AML-193 (cell line): ENCODE measurements around the gene APBA2.

Experiments used
- DNase-seq, 2 experiments: peaks; one replicate each; lab custom pipeline; 2025; lab: John Stamatoyannopoulos, UW

The APBA2 gene

DNA sequence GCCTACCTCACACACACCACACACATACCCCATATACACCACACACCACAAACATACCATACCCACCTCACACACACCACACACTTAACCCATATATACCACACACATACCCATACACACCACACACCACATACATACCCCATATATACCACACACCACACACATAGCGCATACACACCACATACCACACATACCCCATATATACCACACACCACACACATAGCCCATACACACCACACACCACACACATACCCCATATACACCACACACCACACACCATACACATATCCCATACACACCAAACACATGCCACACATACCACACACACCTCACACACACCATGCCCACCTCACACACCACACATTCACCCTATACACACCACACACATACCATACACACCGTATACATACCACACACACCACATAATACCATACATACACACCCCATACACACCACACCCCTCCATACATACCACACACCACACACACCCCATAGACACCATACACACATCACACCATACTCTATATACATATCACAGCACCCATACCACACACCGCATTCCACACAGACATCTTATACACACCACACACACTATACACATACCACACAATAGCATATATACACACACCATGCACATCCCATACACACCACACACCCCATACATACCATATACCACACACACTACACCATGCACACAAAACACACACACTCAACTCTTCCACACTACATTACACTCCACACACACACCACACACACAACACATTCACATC is 29.5 kb downstream of the APBA2 start:
- no peak for DNase-seq

DNA sequence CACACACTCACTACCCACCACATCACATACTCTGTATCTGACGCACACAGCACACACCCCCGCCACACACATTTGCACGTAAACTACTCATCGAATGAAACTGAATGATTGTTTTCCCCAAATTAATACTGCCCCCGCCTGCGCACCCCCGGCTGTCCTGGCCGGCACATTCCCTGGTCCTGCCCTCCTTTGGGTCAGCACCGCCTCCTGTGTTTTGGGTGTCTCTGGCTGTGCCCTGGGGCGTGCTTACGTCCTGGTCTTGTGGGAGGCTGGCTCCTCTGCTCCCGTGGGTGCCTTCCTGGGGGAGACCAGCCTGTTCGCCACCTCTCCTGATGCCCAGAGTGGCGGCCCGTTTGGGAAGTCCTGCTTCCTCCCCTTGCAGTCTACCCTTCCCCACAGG is 30.2 kb downstream of the APBA2 start:
- no peak for DNase-seq

DNA sequence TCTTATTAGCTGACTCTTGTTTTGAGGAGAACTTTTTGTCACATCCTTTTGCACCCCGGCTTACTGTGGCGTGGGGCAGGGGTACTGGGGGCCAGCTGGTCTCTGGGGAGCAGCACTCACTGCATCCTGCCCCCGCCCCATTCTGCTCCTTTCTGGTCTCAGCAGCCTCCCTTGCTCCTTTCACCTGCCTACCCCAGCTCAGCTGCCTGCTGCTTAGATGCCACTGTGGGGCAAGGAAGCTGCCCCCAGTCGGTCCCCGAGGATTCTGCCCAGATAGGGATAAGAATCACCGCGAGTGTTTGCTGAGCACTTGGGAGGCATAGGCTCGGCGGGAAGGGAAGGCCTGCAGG is 32.0 kb downstream of the APBA2 start:
- DNase-seq = no peak

DNA sequence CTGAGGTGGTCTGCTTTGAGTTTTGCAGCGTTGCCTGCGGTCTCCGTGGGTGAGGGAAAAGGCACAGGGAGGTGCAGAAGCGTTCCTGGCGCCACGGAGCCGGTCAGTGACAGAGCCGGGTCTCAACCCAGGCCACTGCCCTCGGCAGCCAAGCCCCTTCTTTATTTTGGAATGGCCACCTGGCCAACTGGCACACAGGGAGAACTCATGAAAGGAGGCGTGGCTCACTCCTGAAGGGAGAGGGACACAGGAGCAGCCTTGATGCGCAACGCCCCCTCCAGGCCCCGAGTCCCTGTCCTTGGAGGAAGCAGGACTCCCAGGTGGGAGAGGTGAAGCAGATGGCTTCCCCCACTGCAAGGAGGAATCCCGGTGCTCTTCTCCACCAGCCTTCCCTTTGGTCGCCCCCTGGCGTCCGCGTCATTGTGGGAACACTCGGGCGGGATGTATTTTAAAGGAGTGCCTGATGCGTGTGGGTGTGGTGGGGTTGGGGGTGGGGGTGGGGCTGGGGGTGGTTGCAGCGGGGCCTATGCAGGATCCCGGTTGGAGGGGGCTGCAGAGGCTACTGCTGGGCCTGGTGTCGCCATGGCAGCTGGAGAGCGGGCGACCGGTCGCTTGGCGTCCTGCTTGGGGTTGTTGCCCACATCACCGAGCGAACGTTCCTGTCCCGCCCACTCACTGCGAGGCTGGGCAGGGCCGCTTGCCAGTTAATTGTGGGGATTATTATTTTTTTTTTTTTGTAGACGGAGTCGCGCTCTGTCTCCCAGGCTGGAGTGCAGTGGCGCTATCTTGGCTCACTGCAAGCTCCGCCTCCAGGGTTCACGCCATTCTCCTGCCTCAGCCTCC is 32.6 kb downstream of the APBA2 start:
- no peak for DNase-seq

DNA sequence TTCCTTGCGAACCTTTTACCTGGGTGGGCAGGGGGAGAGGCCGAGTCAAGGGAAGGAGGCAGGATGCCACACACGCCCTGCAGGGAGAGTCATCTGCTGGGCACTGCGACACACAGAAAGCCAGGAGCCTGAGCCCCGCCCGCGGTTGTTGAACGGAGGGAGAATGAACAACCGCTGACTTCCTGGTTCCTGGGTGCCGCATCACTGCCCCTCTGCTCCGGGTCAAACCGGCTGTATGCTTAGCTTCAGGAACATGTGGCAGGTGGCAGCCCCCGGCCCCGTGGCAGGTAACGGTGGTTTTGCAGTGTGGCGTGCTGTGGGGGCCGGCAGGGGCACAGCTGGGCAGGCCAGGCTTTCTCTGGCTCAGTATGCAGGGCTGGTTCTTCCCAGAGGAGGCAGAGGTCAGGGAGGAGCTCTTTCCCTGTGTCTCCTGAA is 33.4 kb downstream of the APBA2 start:
- peak in 1 of 2 experiments; percentile 6 for DNase-seq

DNA sequence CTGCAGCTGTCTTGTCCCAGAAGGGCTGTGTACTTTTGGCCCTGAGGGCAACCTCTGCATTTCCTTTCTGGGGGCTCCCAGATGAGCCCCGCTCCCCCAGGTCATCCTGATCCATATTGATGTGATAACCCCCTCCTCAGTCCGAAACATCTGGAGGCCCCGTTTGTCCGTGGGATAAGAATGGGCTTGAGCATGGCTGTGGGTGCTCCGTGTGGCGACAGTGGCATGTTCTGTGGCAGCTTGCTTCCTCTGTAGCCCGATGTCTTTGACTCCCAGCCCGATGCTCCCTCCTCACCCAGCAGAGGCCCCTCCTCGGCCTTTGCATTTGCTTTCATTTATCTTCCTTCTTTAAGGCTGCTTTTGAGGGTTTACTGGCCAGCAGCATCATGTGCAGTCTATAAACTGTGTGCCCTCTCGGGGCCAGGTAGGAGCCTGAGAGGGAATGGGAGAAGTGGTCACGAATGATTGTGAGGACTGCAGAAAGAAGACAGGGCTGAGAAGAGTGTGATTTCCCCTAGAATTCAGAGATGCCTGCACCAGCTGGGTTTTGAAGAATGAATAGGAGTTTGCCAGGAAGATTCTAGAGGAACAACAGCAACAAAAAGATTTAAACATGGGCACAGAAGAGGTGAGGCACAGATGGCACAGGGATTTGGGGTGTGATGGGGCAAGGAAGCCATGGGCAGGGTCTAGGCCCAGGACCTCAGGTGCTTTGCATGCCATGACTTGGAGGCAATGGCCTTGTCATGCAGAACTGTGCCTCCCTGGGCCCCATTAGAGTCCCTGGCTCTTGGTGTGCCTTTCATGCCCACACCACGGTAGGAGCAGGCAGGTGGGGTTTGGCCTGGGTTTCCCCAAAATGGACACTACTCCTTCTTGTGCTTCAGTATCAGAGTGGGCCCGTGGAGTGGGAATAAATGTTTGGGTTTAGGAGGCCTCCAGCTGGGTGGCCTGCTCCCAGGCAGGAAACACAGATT is 34.2 kb downstream of the APBA2 start:
- DNase-seq = no peak

DNA sequence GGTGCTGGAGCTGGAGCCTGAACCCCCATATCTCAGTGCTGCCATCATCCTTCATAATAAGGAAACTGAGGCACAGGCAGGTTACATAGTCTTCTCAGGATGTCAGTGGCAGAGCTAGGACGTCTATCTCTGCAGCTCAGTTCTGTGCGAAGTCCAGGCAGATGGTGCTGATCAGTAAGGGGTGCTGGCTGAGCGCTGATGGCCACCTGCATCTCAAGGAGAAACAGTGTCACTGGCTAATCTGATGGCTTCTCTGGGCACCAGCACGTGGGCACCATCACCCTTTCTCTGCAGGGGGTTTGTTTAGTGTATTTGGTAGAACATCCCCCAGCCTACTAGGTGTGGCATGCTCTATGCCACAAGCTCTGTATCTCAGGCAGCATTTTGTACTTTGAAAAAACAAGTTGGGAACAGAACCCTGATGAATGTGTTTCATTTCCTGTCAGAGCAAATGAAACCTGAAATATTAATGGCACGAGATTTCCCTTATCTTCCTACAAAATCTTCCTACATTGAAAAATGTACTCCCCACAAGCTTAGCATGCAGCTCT is 35.1 kb downstream of the APBA2 start:
- no peak for DNase-seq

DNA sequence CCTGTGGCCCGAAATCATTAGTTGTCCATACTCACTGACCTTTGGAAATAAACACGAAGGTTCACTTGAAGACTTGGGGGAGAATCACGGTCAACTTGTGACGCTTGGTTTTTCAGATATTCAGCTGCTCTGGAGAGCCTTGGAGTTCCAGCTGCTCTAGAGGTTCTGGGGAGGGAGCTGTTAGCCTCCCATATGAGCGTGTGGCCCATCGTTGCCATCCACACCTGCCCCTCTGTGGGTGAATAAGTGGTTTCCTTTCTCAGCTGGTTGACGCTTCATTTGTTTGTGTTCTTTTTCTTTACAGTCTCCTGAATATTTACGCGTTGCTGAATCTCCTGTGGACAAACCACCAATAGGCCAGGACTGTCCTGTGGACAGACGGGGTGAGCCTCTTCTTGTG is 35.6 kb downstream of the APBA2 start:
- DNase-seq = no peak

DNA sequence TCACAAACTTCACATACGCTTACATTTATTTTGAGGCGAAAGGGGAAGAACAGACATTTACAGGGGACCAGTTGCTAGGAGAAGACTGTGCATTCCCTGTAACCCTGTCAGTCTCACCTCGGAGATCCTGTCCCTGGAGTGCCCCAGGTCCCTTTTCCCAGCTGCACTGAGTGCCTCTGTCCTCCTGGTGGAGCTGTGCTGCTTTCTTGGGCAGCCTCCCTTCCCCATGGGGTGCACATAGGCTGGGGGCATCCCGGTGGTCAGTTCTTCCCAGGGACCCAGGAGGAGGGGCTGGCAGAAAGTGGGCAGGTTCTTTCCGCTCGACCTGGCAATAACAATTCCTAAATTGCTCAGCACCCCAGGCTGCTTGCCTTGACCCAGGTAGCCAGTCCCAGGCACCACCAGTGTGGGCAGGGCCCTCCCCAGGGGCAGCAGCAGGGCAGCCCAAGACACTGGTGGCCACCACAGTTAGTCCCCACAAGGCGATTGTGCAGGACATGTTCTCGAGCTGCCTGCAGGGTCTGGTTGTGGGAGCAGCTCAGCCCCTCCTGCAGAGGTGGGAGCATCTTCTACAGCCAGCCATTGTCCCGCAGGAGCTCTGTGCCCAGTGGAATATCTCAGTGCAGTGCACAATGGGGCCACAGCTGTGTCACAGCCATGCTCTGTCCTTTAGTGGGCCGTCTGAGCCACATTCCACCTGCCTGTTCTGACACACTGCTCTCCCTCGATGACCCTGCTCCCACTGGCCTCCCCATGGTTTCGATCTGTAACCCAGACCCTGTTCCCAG is 36.3 kb downstream of the APBA2 start:
- no peak for DNase-seq

DNA sequence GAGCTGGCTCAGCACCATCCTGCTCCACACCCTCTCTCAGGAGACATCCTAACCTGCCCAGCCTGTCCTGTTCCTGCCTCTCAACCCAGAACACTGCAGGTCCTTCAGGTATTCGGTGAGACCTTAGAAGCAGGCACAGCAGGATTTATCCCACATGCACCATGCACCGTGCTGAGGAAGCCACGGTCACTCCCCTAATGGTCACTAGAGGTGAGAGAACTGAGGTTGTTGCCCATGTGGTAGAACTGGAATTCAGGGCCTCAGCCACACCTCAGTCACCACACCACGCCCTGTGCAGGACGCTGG is 36.9 kb downstream of the APBA2 start:
- no peak for DNase-seq

DNA sequence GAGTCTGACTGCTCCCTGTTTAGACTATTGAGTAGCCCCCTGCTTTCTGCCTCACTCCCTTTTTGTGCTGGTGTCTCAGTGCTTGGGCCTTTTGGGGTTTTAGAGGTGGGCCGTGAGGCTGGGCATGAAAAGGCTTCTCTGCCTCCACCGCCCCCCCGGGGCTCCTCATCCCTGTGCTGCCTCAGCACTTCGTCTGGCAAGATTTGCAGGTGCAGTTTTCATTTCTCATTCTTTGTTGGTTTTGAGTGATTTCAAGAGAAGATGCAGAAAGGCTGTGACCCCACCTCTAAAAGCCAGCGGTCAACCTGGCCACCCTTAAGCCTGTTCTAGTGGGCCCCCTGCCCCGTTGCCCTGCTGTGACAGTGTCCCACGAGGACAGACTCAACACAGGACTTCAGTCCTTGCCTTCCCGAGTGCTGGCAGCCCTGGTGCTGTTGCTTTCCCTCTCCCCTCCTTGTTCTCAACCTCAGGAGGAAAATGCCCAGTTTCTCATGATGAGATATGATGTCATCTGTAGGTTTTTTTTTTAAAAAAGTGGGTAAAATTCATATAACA is 38.0 kb downstream of the APBA2 start:
- DNase-seq = no peak

DNA sequence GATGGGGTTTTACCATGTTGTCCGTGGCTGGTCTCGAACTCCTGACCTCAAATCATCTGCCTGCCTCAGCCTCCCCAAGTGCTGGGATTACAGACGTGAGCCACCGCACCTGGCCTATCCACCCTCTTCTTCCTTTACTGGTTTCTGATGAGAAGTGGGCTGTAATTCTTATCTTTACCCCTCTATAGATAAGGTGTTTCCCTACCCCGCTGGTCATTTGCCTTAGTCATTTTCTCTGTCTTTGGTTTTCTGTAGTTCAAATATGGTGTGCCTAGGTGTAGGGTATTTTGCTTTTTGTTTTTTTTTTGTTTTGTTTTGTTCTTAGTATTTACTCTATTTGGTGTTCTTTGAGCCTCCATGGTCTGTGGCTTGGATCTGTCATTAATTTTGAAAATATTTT is 41.3 kb downstream of the APBA2 start:
- DNase-seq = no peak

DNA sequence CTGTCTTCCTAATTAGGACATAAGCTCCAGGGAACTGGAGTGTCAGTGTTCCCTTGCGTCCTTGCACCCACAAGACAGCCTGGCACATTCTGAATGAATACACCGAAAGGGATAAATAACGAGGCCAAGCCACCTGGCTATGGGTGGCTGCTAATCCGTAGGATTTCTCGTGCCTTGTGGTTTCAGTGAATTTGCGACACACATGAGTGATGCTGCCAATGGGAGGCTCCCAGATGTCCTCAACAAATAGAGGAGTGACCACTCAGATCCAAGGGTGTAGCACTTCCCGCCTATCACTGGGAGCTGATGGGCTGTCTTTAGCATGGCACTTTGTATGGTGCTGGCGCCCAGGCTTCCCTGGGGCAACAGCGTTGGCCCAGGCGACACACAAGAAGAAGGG is 43.4 kb downstream of the APBA2 start:
- DNase-seq = no peak

DNA sequence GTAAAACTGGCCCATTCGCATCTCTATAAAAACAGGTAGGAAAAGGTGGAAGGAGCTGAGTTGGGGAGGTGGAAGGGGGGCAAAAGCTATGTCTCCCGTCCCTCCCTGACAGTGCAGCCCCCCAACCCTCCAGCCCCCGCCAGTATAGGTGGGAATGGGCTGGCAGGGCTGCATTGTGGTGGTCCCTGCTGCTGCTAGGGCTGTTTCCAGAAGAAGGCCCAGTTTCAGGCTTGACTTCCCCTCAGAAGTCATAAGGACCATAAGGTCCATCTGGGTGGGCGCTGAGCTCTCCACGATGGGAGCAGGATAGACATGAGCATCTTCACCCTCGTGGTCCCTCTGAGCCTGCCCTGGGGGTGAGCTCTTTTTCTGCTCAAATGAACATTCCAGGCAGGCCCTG is 44.2 kb downstream of the APBA2 start:
- DNase-seq = no peak

DNA sequence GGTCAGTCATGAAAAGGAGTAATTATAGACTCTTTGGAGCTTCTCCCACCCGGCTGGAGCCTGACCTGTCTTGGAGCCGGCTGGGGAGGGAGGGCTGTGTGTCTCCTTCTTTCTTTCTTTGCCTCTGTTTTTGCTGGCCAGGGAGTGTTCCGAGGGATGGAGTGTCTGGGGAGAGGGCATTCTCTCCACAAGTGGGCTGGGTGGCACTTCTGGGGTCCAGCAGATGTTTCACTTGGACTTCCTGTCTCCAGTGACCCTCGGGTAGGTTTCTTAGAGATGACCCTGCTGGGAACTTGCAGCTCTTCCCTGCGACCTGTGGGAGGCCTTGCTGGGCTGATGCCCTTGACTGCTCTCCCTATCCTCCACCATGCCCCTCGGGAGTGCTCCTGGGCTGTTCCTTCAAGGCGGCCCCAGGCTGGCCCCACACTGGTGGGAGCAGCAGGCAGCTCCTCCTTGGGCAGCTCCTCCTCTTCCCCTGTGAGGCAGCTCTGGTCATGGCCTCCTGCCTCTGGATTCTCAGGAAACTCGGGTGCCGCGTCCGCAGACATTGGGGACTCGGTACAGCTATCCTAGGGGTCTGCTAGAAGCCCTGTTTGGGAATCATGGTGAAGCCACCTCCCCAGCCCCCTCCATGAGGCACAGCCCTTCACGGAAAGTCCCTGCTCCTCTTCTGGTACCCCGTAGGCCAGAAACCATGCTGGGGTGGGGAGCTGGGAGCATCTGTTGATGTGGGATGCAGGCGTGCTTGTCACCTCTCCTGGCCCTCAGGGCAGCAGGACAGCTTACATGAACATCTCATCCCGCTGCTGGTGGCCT is 44.9 kb downstream of the APBA2 start:
- no peak for DNase-seq

DNA sequence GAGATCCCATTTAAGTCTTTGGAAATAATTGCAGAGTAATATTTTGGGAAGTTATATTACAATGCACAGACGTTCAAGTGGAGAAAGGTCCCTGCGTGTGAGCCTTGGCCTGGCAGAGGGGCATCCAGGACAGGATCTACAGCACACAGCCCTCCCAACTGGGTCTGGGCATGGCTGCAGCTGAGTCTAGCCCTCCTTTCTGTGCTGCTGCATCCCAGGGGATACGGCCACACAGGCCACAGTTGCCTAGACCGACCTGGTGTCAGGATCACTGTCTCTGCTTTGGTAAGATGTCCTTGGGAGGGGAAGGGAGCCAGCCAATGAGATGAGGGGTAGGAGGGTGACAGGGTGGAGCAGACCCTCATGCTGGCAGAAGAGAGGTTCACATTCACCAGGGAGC is 46.1 kb downstream of the APBA2 start:
- DNase-seq = no peak

DNA sequence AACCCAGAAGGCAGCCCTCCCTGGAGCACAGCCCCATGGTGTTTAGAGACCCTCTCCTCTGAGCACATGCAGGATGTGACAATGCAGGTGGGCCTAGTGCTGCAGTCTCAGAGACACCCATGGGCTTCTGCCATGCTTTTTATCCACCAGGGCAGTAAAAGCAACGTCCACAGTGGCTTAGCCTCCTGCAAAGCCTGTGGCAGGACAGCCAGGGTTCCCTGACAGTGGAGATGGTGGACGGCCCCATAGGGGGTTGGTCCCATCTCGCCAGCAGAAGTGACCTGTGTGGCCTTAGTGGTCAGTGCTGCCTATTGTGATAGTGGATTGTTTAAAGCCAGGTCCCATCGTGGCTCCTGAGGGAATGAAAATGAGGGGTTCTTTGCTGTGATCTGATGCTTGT is 46.6 kb downstream of the APBA2 start:
- no peak for DNase-seq

DNA sequence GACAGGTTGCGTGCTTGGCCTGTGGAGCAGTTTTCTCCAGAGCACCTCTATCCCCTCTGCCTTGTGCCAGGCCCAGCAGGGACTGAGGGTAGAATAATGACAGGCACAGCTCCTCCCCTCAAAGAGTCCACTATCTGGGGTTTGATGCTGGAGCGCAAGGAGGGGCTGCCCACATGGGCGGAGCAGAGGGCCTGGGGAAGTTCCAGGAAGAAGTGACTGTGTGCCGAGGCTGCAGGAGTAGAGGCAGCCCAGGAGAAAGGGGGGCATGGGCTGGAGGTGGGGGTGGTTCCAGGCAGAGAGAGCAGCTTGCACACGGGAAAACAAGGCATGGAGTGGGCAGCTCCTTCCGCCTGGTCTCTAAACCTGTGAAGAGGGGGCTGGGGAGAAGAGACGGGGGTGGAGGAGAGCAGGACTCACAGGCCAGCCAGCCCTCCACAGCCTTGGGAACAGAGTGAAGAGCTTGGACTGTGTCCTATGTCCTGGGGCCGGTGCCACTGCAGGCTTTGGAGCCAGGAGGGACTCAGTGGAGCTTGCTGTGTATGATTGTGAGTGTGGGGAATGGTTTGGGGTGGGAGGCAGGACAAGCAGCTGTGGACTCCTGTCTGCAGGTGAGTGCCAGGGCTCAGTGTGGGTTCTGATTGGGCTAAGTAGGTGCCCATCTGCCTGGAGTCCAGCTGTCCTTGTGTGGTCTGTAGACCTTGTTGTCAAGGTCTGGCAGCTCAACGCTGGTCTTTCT is 48.1 kb downstream of the APBA2 start:
- no peak for DNase-seq

DNA sequence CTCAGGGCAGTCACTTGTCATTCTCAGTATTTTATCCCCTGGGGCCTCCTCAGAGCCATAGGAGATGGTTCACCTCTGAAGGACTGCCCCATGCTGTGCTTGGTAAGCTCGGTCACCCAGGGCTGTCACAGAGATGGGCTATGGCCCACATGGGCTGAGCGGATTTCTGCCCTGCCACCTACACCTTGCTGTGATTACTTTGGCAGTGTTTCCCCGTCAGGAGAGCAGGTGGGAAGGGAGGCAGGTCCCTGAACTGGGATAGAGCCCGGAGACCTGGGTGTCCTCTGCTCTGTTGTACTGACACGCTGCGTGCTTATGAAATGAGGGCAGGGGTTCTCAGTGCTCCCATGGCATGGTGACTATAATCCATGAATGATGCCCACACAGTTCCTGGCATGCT is 48.9 kb downstream of the APBA2 start:
- DNase-seq = no peak

DNA sequence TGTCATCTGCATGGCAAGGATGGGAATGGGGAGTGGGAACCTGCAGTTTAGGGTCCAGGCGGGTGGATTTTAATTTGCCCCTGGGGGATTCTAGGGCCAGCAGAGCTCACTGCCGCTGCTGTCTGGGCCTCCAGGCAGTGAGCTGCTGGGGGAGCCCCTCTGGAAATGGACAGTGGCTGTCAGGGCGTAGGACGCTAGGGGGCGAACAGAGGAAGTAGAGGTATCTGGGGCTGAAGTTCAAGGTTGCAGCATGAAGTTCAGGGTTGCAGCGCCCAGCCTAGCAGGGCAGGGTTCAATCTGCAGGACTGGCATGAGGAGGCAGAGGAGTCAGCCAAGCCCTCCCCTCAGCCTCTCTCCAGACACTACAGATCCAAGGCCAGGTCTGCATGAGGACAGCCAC is 49.5 kb downstream of the APBA2 start:
- peak; percentile 13 for DNase-seq
